Measurements from ENCODE around the gene GAL3ST1. TPM values are rescaled to one million over a fixed set of nuclear protein-coding genes. Genes with fewer than 3 reads are reported as not detected.

GAL3ST1 gene
- polyA plus RNA-seq, 1 of the 3 experiments (the other 2 are of a cell fraction), result not detected

GRCh38 chr22:30617819-30618218 lies 43.4 kb upstream of the GAL3ST1 start:
- no peak overlapping the region for H3K27ac ChIP-seq (ENCODE audit: low read depth in 2 of 2, low read length in 1 of 2)
- no peaks in the 10 kb centered on the region for H3K4me1 ChIP-seq (ENCODE audit: control insufficient read depth in 1 of 2, insufficient read depth in 2 of 2, low read depth in 1 of 2, low read length in 1 of 2)
- TF ChIP-seq EZH2phosphoT487 (IDR thresholded peaks at IDR 0.05; ENCODE audit: borderline replicate concordance, low read depth) (no peak), RAD21 (IDR thresholded peaks at IDR 0.05; ENCODE audit: low read length) (no peak), GATA2 (CRISPR knock-in tag; IDR thresholded peaks at IDR 0.05) (no peak), EP300 (IDR thresholded peaks at IDR 0.05; ENCODE audit: borderline replicate concordance in 1 of 2, low read depth in 1 of 2, low read length in 1 of 2) (no peak), NFIC (IDR thresholded peaks at IDR 0.05; ENCODE audit: borderline replicate concordance) (no peak), FOXJ3 (CRISPR knock-in tag; IDR thresholded peaks at IDR 0.05) (no peak), REST (IDR thresholded peaks at IDR 0.05; ENCODE audit: low read depth, low read length) (no peak), POLR2AphosphoS5 (IDR thresholded peaks at IDR 0.05; ENCODE audit: low read depth, low read length) (no peak)
- TF ChIP-seq, protein P1, sequence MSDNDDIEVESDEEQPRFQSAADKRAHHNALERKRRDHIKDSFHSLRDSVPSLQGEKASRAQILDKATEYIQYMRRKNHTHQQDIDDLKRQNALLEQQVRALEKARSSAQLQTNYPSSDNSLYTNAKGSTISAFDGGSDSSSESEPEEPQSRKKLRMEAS (IDR thresholded peaks at IDR 0.05; ENCODE audit: low read depth), result no peak
- H3K9me3 ChIP-seq, result no peaks in the 10 kb centered on the region
- no peaks in the 10 kb centered on the region for H3K9me2 ChIP-seq
- no peak overlapping the region for H3K9ac ChIP-seq
- ChIA-PET POLR2A (no interaction called here), CTCF (no interaction called here)
- H3F3A ChIP-seq (replicated peaks; ENCODE audit: insufficient read depth), result no peaks in the 10 kb centered on the region
- no peaks in the 10 kb centered on the region for H3K36me3 ChIP-seq (replicated peaks in 1 of 2; ENCODE audit: control insufficient read depth in 1 of 2, insufficient read depth in 2 of 2, low read length in 1 of 2)
- DNase-seq, result no peak
- H3K4me3 ChIP-seq (ENCODE audit: low read depth in 2 of 2, low read length in 1 of 2), result no peak overlapping the region
- H2AFZ ChIP-seq (ENCODE audit: low read depth), result no peak overlapping the region
- H3K79me2 ChIP-seq (ENCODE audit: insufficient read depth), result no peaks in the 10 kb centered on the region
- no peaks in the 10 kb centered on the region for H4K20me1 ChIP-seq (ENCODE audit: insufficient read depth)
- H3K4me2 ChIP-seq, result no peak overlapping the region
- H3K27me3 ChIP-seq (ENCODE audit: insufficient read depth), result no peaks in the 10 kb centered on the region
- 84% methylated on average over 6 of the region's 6 CpGs for WGBS (ENCODE audit: low lambda C conversion rate)

- Histone ChIP-seq H3K79me2 (ENCODE audit: insufficient read depth) (no peaks in the 10 kb centered on the region), H4K20me1 (ENCODE audit: insufficient read depth) (no peaks in the 10 kb centered on the region), H3K4me2 (no peak overlapping the region), H3K36me3 (replicated peaks in 1 of 2; ENCODE audit: control insufficient read depth in 1 of 2, insufficient read depth in 2 of 2, low read length in 1 of 2) (no peaks in the 10 kb centered on the region), H3K4me1 (ENCODE audit: control insufficient read depth in 1 of 2, insufficient read depth in 2 of 2, low read depth in 1 of 2, low read length in 1 of 2) (no peaks in the 10 kb centered on the region), H3K9me2 (no peaks in the 10 kb centered on the region), H3F3A (replicated peaks; ENCODE audit: insufficient read depth) (no peaks in the 10 kb centered on the region), H3K27me3 (ENCODE audit: insufficient read depth) (no peaks in the 10 kb centered on the region), H3K9ac (no peak overlapping the region), H3K4me3 (ENCODE audit: low read depth in 2 of 2, low read length in 1 of 2) (no peak overlapping the region), H3K27ac (ENCODE audit: low read depth in 2 of 2, low read length in 1 of 2) (no peak overlapping the region), H3K9me3 (no peaks in the 10 kb centered on the region), H2AFZ (ENCODE audit: low read depth) (no peak overlapping the region)
- WGBS (ENCODE audit: low lambda C conversion rate), result 63% methylated on average over 3 of the region's 7 CpGs
- no peak for TF ChIP-seq TCF12 (IDR thresholded peaks at IDR 0.05)
- TF ChIP-seq YY1 (IDR thresholded peaks at IDR 0.05; ENCODE audit: low read depth), result no peak
- TF ChIP-seq TAF1 (IDR thresholded peaks at IDR 0.05; ENCODE audit: borderline replicate concordance, low read depth, low read length), result no peak
- TF ChIP-seq, protein P2, sequence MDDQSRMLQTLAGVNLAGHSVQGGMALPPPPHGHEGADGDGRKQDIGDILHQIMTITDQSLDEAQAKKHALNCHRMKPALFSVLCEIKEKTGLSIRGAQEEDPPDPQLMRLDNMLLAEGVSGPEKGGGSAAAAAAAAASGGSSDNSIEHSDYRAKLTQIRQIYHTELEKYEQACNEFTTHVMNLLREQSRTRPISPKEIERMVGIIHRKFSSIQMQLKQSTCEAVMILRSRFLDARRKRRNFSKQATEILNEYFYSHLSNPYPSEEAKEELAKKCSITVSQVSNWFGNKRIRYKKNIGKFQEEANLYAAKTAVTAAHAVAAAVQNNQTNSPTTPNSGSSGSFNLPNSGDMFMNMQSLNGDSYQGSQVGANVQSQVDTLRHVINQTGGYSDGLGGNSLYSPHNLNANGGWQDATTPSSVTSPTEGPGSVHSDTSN (IDR thresholded peaks at IDR 0.05), result no peak
- ChIA-PET CTCF (interaction anchor here (1.7 to 3.9 kb wide), 2 partner anchors 9 to 19 kb away, joined by 6 to 13 read pairs; partner anchors contain the start of gene TCN2), POLR2A (no interaction called here)
- no peak for DNase-seq
Measured at GRCh38 chr22:30615543-30615954, 41.1 kb upstream of the GAL3ST1 start.
